Measurements from ENCODE around the gene TAC3.
"Not testable (repeated sequence)": the region's sequence is repeated elsewhere in the genome, so short reads cannot be mapped to it uniquely, and the experiment has no call there.

Gene TAC3

GRCh38 chr12:57016348-57016747 lies at the start of gene TAC3:
TSS of gene TAC3 (minus strand) at chr12:57016529. CDS start at chr12:57015797, 732 bp downstream.
- DNase-seq (ENCODE audit: low read depth in 2 of 2), result no peak

- no peak for DNase-seq (ENCODE audit: low read depth in 2 of 2)
Measured at GRCh38 chr12:57063991-57064685, 47.8 kb upstream of the TAC3 start.

- no peak for DNase-seq (ENCODE audit: low read depth in 2 of 2)
Measured at GRCh38 chr12:57058454-57058853, 42.1 kb upstream of the TAC3 start.

GRCh38 chr12:57057067-57057751 lies 40.9 kb upstream of the TAC3 start:
- no peak for DNase-seq (ENCODE audit: low read depth in 2 of 2)

- DNase-seq (ENCODE audit: low read depth in 2 of 2), result no peak
Measured at GRCh38 chr12:57055824-57056223, 39.5 kb upstream of the TAC3 start.

- DNase-seq (ENCODE audit: low read depth in 2 of 2), result not testable (repeated sequence)
Measured at GRCh38 chr12:57053901-57054300, 37.6 kb upstream of the TAC3 start.

GRCh38 chr12:57053146-57053545 lies 36.8 kb upstream of the TAC3 start:
- not testable (repeated sequence) for DNase-seq (ENCODE audit: low read depth in 2 of 2)

- DNase-seq (ENCODE audit: low read depth in 2 of 2), result no peak
Measured at GRCh38 chr12:57051011-57051410, 34.7 kb upstream of the TAC3 start.

GRCh38 chr12:57049890-57050289 lies 33.6 kb upstream of the TAC3 start, which contains the start of gene MYO1A:
TSS of gene MYO1A (minus strand) at chr12:57050129. CDS start at chr12:57048323, 1,806 bp downstream.
- no peak for DNase-seq (ENCODE audit: low read depth in 2 of 2)

- DNase-seq (ENCODE audit: low read depth in 2 of 2), result no peak
Measured at GRCh38 chr12:57049119-57049446, 32.8 kb upstream of the TAC3 start.

GRCh38 chr12:57048423-57049118 lies 32.2 kb upstream of the TAC3 start:
- no peak for DNase-seq (ENCODE audit: low read depth in 2 of 2)

GRCh38 chr12:57047981-57048380 lies 31.7 kb upstream of the TAC3 start:
- no peak for DNase-seq (ENCODE audit: low read depth in 2 of 2)

- DNase-seq (ENCODE audit: low read depth in 2 of 2), result peak; percentile 32 to 46
Measured at GRCh38 chr12:57046947-57047890, 30.9 kb upstream of the TAC3 start.

- DNase-seq (ENCODE audit: low read depth in 2 of 2), result no peak
Measured at GRCh38 chr12:57046086-57046791, 29.9 kb upstream of the TAC3 start.

- DNase-seq (ENCODE audit: low read depth in 2 of 2), result no peak
Measured at GRCh38 chr12:57044889-57045288, 28.6 kb upstream of the TAC3 start.

GRCh38 chr12:57044468-57044867 lies 28.1 kb upstream of the TAC3 start:
- no peak for DNase-seq (ENCODE audit: low read depth in 2 of 2)

- no peak for DNase-seq (ENCODE audit: low read depth in 2 of 2)
Measured at GRCh38 chr12:57042695-57043094, 26.4 kb upstream of the TAC3 start.

- DNase-seq (ENCODE audit: low read depth in 2 of 2), result no peak
Measured at GRCh38 chr12:57040750-57041149, 24.4 kb upstream of the TAC3 start.

GRCh38 chr12:57040211-57040610 lies 23.9 kb upstream of the TAC3 start:
- DNase-seq (ENCODE audit: low read depth in 2 of 2), result no peak

GRCh38 chr12:57039016-57039798 lies 22.9 kb upstream of the TAC3 start:
- DNase-seq (ENCODE audit: low read depth in 2 of 2), result no peak

Measured in stimulated activated CD8-positive, alpha-beta memory T cell treated with anti-CD3 and anti-CD28 coated beads, Interleukin-2, amount 100 ng/mL, for 48 hours (primary cell).